Measurements from ENCODE around the gene TEP1. TPM values are rescaled to one million over a fixed set of nuclear protein-coding genes. Genes with fewer than 3 reads are reported as not detected.
"Not testable (repeated sequence)": the region's sequence is repeated elsewhere in the genome, so short reads cannot be mapped to it uniquely, and the experiment has no call there.

Gene TEP1
- 35.3 and 36.3 TPM in 2 replicates for total RNA-seq

DNA sequence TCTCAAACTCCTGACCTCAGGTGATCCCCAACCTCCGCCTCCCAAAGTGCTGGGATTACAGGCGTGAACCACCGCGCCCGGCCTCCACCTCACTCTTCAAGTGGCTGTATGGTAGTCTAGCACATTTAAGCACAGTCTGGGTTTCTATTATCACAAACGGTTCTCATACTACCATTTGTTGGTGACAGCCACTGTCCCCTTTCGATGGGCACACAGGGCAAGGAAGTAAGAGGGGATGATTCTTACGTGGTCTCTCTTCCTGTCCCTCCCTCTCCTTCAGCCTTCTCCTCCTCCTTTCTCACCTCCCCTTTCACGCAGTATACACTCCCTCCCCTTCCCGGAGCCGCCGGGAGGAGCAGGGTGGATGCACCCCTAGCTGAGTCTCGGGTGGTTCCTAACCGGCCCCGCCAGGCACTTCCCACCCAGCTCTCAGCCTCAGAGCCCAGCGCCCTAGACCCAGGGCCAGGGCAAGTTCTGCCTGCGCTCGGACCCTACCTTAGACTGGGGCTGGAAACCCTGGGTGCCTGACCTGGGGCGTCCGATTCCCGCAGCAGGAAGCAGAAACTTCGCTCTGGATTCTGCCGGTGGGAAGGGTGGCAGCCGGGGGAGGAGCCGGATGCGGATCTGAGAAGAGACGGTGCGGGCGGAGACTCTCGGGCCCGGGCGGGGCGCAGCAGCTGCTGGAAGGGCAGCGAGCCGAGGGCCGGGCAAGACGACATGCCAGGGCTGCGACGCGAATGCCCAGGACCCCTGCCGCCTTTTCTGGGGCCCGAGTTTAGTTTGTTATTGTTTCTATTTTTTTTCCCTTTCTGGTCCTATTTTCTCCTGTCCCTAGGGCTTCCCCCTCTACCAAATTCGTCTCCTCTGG, at the start of gene TEP1:
TEP1 (minus strand) TSS at position 626 of the 868 bp plus-strand sequence. CDS start 5,062 bp downstream, outside the sequence.
- intact Hi-C loops (cut with micrococcal nuclease) = loop anchor here (1.0 to 2.0 kb wide), 6 partner anchors 42 to 268 kb away; partner anchors contain the start of genes APEX1, CCNB1IP1, PARP2 and PIP4P1

DNA sequence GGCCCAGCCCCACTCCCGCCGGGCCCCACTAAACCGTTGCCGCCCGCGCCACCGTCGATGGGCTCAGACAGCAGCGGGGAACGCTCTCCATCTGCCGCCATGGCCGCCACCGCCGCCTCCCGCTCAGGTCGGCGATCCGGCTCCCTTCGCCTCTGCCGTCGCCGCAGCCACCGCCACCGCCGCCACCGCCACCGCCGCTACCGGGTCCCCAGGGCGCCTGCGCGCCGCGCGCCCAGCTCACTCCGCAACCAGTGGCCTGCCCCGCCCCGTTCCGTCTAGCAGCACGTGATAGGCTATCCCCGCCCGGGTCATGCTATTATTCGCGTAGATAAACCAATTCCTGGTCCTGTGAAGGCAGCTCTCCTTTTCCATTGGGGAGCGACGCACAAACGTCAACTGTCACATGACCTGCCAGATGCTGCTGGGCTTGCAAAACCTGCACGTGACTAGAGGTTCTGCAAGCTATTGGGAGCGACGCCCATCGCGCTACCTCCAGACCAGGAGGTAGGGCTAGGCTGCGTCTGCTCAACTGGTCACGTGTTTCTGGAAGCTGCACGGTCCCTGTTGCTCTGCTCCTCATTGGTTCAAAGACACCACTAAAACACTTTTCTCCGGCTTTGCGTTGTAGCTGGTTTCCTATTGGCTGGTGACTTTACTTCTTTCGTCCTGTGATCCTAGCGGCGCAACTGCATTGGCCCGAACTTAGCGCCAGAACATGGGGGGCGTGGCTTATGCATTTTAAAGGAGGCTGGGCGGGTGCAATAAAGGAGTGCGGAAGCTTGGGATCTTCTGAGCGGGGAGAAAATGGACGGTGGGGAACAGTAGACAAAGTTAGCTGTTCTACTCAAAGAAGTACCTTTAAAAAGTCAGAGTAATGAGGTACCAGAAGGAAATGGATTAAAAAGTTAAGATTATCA, 48.2 kb upstream of the TEP1 start, which contains the start of gene PIP4P1:
PIP4P1 (minus strand) TSS at position 210 of the 917 bp plus-strand sequence; CDS start at position 101, 109 bp downstream.
- intact Hi-C loops (cut with micrococcal nuclease) = loop anchor here (1.0 to 5.0 kb wide), 7 partner anchors 8 to 806 kb away; partner anchors contain the start of genes CCNB1IP1, HNRNPC, PARP2 and PNP

DNA sequence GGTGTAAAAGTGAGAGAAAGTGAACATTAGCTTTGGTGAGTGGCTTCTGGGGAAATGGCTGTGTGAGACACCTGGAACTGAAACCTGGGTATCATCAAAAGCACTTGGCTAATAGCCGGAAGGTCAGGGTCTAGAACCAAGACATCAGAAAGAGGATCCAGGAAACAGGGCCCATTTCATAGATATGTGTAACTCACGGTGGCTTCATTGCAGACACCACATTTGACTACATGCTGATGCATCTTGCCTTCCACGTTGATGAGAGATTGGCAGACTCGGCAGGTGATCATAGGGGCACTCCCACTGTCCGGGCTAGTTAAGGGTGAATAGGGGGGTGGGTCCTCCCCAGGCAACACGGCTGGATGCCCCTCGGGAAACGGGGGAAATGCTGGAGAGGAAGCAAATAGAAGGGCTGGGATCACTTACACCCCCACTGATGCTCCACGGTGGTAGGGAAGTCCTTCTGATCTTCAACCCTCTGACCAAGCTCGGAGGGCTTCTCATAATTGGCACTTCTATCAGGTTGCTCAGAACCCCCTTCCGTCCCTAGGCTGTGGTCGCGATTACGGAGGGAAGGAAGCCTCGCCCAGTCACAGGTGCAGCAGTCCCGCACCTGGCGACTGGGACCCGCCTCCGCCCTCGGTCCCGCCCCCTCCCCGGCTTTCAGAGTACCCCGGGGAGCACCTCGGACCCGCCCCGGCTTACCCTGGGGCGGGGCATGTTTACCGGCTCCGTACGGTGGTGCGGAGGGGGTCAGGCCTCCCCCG, 47.3 kb upstream of the TEP1 start:
- intact Hi-C loops (cut with micrococcal nuclease) = loop anchor here (1.0 to 5.0 kb wide), 7 partner anchors 9 to 807 kb away; partner anchors contain the start of genes CCNB1IP1, HNRNPC, PARP2 and PNP

DNA sequence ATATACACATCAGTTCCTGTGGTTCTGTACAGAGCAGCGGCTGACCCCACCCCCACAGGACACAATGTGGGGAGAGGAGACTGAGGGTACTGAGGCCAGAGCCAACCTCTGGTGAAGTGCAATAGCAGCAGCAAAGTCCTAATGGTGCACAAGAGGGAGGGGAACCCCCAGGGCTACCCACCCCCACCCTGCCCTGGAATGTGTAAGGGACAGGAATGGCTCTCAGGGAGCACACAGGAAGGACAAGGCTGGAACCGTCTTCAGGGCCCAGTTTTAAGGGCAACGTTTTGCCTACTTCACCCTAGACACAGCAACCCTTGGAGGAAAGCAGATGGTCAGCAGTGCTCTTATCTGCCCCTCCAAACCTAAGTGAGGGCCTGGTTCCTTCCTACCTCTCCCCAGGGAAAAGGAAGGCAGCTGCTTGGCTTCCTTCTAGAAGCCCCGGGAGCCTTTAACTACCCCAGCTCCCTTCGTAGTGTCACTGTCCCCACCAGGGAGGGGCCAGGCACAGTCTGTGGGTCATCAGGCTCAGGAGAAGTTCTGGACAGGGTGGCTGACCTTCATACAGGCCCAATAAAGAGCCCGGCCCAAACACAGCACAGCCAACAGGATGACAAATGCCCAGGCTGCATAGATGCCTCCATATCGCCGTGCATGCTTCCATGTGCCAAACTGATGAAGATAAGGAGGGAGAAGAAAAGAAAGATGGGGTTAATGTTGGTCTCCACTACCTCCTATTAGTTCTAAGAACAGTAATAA, 44.9 kb upstream of the TEP1 start:
- intact Hi-C loops (cut with micrococcal nuclease) = loop anchor here (10.0 kb wide), 1 partner anchor 647 kb away; the partner anchor contains the start of gene TMEM253

DNA sequence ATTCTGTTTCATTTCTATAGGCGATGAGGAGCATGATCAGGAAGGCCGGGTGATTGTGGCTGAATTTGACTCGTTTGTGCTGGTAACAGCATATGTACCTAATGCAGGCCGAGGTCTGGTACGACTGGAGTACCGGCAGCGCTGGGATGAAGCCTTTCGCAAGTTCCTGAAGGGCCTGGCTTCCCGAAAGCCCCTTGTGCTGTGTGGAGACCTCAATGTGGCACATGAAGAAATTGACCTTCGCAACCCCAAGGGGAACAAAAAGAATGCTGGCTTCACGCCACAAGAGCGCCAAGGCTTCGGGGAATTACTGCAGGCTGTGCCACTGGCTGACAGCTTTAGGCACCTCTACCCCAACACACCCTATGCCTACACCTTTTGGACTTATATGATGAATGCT, 43.7 kb upstream of the TEP1 start:
- intact Hi-C loops (cut with micrococcal nuclease) = loop anchor here (10.0 kb wide), 1 partner anchor 648 kb away; the partner anchor contains the start of gene TMEM253

DNA sequence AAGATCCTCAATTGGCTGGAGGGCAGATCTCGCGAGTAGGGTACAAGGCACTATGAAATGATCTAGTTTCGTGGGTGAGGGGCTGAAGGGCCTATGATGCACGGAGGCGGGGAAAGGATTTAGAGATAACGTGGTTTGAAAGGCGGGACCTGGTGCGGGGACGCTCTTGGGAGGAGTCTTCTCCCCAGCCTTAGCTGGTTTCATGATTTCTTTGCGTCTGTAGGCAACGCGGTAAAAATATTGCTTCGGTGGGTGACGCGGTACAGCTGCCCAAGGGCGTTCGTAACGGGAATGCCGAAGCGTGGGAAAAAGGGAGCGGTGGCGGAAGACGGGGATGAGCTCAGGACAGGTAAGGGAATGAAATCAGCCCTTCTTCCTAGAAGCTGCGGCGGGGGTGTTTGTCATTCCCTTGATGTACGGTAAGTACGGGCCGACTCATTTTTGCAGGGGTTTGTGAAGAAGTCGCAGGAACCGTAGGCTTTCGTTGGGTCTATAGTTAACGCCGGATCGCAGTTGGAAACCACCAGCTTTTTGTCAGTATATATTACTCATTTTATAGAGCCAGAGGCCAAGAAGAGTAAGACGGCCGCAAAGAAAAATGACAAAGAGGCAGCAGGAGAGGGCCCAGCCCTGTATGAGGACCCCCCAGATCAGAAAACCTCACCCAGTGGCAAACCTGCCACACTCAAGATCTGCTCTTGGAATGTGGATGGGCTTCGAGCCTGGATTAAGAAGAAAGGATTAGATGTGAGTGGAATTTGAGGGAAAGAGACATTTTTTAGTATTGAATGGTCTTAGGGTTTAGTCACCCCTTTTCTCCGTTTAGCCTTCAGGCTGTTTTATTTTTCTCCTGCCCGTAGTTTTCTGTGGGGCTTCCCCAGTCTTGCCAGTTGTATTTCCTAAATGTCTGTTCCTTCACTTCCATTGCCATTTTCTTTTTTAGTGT, 42.3 kb upstream of the TEP1 start:
- intact Hi-C loops (cut with micrococcal nuclease) = loop anchor here (1.0 to 10.0 kb wide), 4 partner anchors 42 to 649 kb away; partner anchors contain the start of genes PARP2, TEP1 and TMEM253

DNA sequence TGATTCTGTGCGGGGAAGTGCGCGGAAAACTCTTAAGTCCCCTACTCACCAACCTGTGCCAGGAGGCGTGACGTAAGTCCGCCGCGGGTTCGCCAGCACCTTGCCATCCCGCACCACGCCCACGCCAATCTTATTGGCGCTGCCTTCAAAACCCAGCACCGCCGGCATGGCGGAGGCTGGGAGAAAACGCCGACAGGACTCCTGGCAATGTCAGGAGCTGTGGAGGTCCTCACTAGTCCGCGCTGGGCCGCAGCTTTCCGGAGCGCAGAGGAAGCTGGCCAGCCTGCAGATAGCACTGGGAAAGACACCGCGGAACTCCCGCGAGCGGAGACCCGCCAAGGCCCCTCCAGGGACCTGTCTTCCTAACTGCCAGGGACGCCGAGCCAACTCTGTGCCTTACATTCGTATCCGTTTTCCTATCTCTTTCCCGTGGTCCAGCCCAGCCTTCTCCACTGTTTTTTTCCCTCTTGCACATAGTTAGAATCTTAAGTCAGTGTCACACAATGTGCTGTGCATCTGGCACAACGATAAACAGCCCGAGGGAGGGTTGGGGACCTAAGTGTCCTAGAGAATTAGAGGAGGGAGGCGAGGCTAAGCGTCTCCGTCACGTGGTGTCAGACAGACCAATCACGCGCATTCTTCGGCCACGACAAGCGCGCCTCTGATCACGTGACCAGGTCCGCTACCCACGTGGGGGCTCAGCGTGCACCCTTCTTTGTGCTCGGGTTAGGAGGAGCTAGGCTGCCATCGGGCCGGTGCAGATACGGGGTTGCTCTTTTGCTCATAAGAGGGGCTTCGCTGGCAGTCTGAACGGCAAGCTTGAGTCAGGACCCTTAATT, 41.4 kb upstream of the TEP1 start, which contains the start of the genes APEX1 and OSGEP:
APEX1 (plus strand) TSS at position 711 of the 839 bp plus-strand sequence. CDS start 420 bp downstream, outside the sequence.
OSGEP (minus strand) TSS at position 297 of the 839 bp plus-strand sequence; CDS start at position 168, 129 bp downstream.
- intact Hi-C loops (cut with micrococcal nuclease) = loop anchor here (1.0 to 10.0 kb wide), 5 partner anchors 15 to 650 kb away; partner anchors contain the start of genes PARP2, PNP, TEP1 and TMEM253

DNA sequence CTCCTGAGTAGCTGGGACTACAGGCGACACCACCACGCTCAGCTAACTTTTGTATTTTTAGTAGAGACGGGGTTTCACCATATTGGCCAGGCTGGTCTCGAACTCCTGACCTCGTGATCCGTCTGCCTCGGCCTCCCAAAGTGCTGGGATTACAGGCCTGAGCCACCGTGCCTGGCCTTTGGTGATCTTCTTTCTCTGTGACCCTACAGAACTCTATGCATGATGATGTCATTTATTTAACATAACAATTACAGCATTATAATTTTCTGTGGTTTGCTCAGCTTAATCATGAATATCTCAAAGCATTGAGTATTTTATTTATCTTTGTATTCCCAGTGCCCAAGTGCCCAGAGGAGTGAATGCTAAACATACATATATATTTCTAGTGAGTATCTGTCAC, 39.5 kb upstream of the TEP1 start:
- intact Hi-C loops (cut with micrococcal nuclease) = loop anchor here (10.0 kb wide), 1 partner anchor 652 kb away; the partner anchor contains the start of gene TMEM253

DNA sequence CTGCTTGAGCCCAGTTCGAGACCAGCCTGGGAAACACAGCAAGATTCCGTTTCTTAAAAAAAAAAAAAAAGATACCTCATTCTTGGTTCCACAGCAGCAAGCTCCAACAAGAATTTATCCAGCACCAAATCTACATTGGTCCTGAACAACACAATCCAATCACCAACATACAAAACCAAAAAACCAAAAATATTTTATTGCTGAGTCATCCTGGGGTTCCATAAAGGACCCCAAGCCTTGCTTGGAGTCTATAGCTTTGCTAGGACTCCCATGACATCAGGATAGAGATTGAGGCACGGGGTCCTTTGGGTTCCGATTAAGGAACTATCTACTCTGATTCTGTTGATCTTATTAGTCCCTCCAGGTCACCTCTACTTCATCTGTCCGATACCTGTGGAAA, 33.6 kb upstream of the TEP1 start:
- intact Hi-C loops (cut with micrococcal nuclease) = no loop called here

DNA sequence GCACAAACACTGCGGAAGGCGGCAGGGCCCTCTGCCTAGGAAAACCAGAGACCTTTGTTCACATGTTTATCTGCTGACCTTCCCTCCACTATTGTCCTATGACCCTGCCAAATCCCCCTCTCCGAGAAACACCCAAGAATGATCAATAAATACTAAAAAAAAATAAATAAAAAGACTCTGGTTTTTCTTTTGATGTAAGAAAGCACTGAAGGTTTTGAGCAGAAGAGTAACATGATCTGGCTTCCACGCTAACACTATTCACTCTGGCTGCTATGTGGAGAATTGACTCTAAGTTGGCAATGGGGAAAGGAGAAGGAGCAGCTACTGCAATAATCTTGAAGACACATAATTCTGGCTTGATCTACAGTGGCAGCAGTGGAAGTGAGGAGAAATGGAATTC, 30.3 kb upstream of the TEP1 start:
- intact Hi-C loops (cut with micrococcal nuclease) = not testable (repeated sequence)

DNA sequence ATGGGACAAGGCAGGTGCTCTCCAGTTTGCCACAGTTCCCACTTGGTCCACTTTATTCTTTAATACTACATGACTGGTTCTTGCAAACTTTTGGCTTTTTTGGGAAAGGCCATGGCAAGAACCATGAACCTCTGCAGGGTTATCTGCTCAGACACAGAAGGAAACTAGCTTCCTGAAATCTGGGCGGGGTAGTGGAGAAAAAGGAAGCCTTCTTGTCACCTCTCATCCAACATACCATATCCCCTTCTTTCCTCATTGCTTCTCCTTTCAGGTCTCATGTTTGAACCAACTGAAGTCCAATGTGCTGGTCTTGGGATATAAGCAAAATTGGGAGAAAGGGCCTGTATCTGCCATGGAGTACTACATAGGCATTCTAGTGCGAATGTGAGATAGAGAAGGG, 28.2 kb upstream of the TEP1 start:
- intact Hi-C loops (cut with micrococcal nuclease) = no loop called here

DNA sequence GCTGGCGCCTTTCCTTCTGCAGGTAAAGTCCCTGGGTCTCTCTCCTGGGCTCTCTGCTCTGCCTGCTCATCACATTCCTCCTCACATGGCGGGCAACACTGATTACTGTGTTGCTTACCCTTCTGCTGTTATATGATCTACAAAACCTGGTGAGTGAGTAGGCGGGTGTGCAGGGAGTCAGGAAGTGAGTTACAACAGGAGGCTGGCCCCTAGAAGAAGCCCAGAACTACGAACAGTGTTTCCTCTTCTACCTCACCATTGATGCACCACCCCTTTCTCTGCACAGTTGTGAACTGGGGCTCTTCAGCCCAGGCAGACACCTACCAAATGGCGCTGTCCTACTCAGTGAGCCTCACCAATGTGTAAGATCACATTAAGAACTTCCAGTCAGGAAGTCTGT, 27.6 kb upstream of the TEP1 start:
- intact Hi-C loops (cut with micrococcal nuclease) = no loop called here

DNA sequence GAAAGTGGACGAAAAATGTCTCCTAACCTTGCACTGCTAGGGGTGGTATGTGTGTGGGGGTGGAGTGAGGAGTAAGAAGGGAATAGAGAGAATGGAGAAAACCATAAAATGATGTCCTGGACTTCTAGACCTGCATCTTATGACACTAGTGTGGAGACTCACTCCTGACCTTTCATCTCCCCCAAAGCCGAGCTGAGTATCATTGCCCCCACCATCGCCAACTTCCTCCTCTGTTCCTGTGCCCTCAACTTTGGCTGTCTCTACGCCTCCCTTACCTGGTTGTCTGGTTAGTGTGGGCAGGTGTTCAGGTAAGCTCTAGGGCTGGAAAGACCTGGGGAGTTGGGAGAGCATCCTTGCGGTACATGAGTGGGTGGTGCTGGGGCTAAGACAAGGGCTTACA, 27.2 kb upstream of the TEP1 start:
- intact Hi-C loops (cut with micrococcal nuclease) = no loop called here

DNA sequence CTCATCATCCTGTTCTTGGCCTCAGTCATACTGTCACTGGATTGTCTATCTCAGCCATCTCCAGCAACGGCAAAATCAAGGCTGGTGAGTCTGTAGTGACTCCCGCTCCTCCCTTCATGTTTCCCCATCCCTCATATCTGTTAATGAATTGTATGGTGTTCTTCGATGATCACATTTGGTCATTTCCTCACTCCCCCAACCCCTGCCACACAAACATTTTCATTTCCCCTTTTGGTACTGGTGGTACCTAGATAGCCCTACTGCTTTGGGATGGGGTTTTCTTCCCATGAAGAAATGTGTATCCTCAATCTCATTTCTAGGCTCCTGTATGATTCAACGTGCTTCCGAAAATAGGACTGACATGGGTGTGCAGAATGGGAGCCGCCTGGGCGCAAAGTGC, 25.4 kb upstream of the TEP1 start:
- intact Hi-C loops (cut with micrococcal nuclease) = no loop called here

DNA sequence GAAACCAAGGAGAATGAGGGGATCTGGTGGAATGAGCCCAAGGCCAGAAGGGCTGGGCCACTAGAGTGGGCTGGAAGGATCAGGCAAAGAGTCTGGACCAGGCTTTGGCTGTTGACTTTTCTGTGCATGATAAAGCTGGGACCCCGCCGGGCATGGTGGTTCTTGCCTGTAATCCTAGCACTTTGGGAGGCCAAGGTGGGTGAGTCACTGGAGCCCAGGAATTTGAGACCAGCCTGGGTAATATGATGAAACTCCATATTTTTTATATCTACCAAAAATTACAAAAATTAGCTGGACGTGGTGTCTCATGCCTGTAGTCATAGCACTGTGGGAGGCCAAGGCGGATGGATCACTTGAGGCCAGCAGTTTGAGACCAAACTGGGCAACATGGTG, 23.1 kb upstream of the TEP1 start:
- intact Hi-C loops (cut with micrococcal nuclease) = no loop called here

DNA sequence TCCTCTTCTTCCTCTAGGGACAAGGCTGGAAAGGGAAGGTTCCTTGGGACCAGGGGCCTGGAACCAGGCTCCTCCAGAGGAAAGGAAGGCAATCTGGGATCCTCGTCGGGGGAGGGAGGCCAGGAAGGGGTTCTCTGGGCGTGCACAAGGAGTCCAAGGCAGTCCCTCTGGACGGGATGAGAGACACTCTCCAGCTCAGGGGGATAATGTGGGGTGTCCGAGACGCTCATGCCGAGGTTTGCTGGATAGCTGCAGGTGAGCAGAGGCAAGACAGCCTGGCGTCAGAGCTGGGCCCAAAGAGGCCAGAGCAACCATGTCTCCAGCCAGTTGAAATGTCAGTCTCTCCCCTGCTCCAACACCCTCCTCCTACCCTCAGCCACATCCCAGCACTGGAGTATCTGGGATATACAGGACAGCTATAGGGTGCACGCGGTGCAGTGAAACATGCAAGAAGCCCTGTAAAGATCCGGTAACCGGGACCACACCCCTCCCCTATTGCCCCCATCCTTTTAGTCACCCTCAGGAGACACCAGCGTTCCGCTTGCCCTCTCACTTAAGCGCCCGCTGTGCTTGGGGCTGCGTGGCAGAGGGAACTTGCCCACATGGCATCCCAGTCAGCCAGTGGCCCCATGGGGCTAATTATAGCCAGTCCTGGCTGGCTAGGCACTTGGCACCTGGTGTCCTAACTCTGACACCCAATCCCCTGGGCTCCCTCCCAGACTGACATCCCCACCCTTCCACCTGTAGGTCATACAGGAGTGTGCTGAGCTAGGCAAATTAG, 22.5 kb upstream of the TEP1 start, which contains the start of gene KLHL33:
KLHL33 (minus strand) TSS at position 585 of the 781 bp plus-strand sequence; CDS start at position 230, 355 bp downstream.
- intact Hi-C loops (cut with micrococcal nuclease) = no loop called here

Data from T-helper 2 cell treated with Interferon-gamma antibody and Interleukin-4, amounts not matched to agents 100 ng/mL and 5 ng/mL, for 36 hours (primary cell).